NOMO-1 (cell line): ENCODE results near the gene DTNBP1.
"Not testable (repeated sequence)": the region's sequence is repeated elsewhere in the genome, so short reads cannot be mapped to it uniquely, and the experiment has no call there.

Experiments
- DNase-seq, 2 experiments: peaks; one replicate each; lab custom pipeline; 2025; ENCODE audit not compliant: unreplicated experiment in 2 of 2; lab: John Stamatoyannopoulos, UW

Gene DTNBP1

DNA sequence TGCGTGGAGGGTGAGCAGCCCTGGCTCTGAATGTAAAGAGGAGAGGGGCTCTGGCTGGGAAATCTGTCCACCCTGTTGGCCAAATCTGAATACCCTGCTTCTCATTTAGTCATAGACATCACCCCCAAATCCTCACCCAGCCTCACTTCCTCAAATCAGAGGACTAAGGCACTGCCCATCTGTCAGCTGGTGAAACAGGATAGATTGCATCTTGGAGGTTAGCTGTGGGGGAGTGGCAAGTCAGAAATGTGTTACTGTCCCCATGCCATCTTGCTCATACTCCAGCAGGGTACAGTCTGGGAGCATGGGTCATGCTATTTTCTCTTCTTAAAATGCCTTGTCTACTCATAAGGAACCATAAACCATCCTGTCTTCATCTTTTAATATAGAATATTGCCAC is 9.5 kb upstream of the DTNBP1 start:
- DNase-seq: peak; percentile 69 to 72

DNA sequence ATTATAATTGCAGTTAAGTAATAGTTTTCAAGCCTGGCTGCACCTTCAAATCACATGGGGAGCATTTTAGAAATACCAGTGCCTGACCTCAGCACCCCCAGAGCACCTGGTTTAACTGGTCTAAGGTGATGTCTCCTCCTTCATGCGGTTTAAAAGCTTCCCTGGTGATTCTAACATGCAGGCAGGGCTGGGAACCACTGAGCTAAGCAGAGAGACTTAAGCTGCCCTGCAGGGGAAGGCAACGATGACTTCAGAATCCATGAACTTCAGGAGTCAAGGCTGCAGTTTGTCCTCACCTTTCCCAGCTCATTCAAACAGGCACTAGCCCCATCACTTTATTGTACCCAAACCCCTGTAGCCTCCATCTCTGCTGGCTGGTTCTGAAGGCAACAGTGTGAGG is 6.1 kb upstream of the DTNBP1 start:
- DNase-seq: no peak

DNA sequence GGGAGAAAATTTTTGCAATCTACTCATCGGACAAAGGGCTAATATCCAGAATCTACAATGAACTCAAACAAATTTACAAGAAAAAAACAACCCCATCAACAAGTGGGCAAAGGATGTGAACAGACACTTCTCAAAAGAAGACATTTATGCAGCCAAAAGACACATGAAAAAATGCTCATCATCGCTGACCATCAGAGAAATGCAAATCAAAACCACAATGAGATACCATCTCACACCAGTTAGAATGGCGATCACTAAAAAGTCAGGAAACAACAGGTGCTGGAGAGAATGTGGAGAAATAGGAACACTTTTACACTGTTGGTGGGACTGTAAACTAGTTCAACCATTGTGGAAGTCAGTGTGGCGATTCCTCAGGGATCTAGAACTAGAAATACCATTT is 4.1 kb upstream of the DTNBP1 start:
- DNase-seq: not testable (repeated sequence)

DNA sequence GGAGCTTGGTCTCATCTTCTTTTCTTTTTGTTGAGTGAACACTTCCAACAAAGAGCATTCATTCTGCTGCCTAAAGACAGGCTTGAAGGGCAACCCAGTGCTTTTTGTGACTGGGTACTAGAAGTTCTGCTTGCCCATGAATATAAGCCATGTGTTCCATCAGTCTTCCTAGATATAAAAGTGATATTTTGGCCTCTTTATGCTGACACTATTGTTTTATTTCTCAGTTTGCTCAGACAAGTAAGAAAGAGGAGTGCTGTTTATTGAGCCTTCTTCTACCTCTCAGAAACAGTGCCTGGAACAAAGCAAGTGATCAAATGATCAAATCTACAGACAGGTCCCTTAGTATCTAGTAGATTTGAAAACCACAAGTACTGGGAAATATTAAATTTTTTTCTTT is 2.4 kb upstream of the DTNBP1 start:
- no peak for DNase-seq

DNA sequence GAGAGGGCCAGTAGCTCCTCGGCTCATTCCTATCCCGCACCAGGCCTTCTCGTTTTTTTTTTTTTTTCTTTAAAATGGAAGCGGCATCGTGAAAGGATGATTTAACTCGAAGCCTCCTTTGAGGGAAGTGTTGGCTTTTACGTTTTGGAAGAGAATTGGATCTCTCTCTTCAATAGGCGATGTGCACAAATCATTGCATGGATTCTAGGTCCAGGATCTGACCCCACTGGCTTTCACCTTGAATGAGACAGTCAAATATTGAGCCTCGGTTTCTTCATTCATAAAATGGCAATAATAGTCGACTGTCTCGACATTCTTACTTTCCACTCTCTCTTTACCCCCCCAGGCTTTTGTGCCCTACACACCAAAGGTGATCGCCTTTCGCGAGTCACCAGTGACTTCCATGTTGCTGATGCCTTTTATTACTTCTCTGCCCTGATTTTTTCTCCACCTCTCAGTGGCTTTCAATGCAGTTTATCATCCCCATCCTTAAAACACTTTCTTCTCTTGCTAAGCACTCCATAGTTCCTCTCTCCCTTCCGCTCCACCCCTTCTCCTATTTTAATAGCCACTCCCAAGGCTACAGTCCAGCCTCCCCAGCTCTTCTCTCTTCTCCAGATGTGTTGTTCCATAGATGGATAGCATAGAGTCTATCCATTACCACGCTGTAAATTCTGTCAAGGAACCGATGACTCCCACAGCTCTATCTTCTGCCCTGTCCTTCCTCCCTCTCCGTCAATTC is 473 bp upstream of the DTNBP1 start:
- DNase-seq: no peak

DNA sequence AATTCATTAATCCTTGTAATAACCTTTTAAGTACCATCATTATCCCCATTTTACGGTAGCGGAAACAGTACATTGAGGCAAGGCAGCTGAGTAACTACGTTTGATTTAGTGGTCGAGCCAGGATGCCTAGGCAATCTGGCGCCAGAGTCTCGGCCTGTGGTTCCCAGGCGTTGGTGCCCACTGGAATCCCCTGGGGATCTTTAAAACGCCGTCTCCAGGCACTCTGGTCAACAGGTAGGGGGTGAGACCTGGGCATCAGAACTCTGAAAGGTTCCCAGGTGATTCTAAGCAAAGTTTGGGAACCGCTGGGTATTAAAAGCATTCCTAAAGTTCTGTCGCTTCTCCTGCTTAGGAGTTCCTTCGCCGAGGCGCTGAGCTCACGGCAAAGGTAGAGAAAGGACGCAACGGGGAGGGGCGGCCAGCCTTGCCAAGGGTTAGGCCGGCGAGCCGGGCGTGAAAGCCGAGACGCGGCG is 939 bp downstream of the DTNBP1 start:
- peak in 1 of 2 experiments; percentile 28 for DNase-seq

DNA sequence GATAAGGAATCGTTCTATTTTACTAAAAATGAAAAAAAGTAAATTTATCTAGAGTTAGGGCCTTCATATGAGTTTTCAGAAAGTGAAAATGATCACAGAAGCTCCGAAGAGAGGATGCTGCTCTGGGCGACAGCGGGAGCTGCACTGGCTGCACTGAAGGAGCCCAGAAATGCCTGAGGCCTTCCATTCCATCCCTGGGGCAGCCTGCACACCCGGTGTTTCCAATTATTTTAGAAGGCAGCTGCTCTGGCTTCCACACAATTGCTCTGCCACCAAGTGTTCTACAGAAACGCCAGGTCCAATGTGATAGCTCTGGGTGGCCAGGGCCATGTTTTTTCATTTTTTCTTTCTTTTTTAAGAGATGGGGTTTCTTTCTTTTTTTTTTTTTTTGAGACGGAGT is 3.6 kb downstream of the DTNBP1 start:
- DNase-seq: no peak

DNA sequence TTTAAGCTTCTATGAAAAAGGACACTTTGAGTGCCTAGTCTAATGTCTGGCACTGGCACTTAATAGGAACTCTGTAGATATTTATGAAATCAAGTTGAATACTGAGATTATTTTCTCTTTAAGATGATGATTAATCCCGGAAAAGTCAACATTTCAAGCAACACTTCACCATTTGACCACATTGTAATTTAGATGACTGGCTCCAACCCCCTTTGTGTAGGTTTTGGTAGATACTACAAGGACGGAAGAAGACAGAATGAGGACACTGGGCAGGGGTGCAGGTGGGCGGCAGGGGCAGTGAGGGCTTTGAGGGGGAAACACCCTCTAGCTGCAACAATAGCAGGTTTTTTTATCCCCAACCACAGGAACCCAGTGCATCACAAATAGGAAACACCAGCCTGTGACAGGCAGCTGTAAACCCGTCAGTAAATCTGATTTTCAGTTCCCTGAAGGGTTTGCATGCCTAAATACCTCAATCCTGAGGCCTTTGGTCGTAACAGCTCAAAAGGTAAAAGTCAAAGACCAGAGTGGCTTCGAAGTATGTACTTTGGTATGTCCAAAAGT is 4.6 kb downstream of the DTNBP1 start:
- no peak for DNase-seq

DNA sequence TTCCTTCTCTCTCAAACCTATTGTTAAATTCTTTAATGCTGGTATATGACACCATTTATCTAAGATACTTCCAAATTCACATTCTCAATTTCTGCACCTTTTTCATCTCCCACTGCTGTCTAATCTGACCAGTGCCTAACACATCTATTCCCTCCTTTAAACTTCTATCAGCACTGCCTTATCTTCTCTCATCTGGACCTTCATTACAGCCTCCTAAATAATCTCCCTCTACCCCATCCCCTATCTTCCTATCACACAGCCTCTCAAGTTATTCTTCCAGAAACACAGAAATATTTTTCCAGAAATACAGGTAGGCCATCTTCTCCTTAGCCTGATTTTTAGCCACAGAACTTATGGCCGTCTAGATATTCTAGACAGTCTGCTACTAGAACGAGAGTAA is 5.5 kb downstream of the DTNBP1 start:
- no peak for DNase-seq

DNA sequence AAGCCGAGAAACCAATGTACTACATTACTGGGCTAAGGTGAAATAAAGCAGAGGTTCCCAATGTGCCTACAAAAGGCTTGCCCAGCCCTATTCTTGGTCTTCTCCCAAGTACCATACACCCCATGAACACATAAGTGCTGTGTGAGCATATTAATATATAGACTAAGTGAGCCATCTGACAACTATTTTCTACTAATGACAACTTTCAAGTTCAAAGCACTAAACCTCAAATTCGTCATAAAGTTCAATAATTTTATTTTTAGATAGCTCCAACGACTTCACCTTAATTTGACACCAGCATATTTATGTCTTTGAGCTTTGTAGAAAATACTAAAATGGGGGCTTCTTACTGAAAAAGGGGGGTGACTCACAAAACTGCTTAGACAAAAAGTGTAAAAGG is 6.7 kb downstream of the DTNBP1 start:
- no peak for DNase-seq

DNA sequence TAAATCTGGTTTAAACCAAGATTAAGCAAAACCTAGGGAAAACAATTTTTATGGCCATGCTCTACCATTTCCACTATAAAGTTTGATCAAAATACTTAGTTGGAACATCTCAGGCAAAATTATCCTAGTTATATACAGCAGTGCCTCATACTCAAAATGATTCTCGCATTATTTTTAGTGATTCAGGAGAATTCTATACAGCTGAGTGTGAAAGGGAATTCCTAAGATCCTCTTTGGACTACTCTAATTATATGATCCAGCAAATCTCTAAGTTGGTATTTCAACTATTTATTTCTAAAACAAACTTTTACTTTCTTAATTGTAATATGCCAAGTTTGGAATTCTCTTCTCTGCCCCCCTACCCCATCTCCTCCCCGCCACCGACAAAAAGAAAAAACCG is 8.6 kb downstream of the DTNBP1 start:
- no peak for DNase-seq

DNA sequence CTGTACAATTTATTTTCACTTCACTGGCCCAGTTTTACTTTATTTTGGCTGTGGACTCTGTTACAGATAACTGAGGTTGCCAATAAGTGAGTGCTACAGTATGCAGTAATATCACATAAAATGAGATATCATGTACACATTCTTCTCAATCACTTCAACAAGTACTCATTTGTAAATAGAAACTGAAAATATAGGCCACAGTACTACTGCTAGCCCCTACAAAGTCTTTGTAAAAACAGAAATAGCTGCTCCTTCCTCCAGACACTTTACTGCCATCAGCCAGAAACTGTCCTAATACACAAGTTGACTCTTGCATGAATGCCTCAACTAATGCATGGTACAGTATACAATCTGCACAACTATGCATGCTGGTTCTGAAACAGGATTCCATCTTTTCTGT is 9.2 kb downstream of the DTNBP1 start:
- no peak for DNase-seq

DNA sequence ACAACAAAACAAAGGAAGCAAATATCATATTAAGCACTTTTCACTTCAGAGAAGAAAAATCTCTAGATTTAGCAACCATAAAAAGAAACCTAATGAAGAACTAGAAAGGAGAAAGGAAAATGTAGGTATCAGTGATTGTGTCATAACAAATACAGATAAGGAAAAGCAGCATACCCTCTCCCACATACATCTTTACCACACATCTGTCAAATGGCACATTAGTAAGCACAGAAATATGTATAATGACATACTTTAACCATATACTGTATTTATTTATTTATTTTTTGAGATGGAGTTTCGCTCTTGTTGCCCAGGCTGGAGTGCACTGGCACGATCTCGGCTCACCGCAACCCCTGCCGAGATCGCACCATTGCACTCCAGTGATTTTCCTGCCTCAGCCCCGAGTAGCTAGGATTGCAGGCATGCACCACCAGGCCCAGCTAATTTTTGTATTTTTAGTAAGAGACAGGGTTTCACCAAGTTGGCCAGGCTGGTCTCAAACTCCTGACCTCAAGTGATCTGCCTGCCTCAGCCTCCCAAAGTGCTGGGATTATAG is 12.7 kb downstream of the DTNBP1 start:
- DNase-seq: not testable (repeated sequence)

DNA sequence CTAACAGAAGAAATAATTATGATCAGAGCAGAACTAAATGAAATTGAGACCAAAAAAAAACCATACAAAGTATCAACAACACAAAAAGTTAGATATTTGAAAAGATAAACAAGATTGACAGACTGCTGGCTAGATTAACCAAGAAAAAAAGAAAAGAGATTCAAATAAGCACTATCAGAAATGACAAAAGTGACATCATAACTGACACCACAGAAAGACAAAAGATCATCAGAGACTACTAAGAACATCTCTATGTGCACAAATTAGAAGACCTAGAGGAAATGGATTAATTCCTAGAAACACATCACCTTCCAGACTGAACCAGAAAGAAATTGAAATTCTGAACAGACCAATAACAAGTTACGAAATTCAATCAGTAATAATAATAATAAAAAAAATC is 17.9 kb downstream of the DTNBP1 start:
- no peak for DNase-seq

DNA sequence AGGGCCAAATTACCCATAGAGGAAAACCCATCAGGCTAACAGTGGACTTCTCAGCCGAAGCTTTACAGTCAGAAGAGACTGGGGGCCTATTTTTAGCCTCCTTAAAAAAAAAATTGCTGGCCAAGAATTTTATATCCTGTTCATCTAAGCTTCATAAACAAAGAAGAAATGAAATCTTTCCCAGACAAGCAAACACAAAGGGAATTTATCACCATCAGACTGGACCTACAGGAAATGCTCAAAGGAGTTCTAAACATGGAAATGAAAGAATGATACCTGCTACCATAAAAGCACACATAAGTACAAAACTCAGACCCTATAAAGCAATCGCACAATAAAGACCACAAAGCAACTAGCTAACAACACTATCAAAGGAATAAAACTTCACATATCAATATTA is 19.3 kb downstream of the DTNBP1 start:
- no peak for DNase-seq

DNA sequence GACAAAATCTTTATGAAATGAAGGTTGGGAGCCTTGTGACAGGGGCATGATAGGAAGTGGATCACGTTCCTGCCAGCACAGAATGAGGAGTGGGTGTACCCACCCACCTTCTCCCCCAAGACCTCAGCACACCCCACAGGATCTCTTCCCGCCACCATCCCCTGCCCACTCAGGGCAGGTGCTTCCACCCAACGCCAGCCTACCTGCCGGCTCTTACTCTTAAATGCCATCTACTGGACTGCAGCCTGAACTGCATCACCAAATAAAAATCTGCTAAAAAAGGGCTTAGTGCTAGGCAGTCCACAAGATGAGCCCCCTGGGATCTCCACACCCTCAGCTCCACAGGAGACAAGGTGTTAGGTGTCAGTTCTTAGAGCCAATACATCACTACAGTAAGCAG is 20.6 kb downstream of the DTNBP1 start:
- no peak for DNase-seq

DNA sequence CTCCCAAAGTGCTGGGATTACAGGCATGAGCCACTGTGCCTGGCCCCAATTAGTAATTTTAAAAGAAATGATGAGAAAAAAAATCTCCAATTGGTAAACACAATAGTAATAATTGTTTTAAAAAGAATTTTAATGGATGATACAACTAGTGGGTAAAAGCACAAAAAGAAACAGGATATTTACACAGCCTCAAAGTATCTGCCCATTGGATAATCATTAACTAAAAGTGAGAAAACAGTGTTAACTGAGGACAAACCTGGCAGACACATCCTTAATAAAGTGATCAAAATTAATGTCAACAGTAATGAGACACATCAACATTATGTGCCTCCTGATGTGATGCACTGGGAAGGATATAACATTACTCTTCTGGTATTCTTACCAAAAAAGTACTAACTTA is 24.5 kb downstream of the DTNBP1 start:
- DNase-seq: no peak

DNA sequence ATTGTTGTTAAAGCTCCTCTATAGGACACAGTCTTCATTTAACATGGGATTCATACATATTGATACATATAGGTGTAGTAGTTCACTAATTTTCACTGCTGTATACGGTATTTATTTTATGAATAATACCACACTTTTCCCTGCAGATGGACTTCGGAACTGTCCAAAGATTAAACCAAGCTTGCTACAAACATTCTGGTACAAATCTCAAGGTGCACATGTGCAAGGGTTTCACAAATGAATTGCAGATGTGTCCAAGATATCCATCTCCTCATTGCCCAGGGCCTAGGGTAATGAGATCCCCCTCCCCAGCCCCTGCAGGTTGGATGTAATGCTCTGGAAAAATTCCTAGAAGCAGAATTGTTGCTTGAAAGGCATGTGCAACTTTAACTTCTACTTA is 31.4 kb downstream of the DTNBP1 start:
- no peak for DNase-seq

DNA sequence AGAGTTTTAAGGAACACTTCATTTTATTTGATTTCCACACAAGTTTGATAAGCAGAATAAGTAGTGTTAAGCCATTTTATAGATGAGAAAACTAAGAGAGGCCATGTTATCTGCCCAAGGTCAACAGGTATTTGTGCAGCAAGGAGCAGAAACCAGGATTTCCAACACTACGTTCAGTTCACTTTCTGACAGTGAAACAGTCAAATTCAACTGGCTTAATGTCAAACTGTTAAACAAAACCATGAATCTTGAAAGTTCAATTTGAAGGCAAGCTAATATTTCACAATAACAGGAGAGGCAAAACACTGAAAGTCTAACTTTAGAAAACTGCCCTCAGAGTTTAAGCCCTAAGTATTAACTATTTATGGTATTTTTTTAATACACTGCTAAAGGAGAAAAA is 32.6 kb downstream of the DTNBP1 start:
- no peak for DNase-seq

DNA sequence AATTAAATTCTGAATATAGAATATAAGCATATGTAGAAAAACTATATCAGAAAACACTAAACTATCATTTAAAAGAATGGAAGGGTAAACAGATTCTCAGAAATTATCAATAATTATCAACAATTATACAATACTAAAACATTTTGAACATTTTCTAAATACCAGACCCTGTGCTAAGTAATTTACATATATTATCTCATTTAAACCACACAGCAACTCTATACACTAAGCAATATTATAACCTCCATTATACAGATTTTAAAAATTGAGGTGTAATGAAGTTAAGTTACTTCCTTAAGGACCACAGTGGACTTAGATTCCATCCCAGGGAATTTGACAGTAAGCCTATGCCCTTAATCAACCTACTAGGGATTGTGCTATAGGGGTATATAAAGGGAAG is 33.3 kb downstream of the DTNBP1 start:
- DNase-seq: no peak

DNA sequence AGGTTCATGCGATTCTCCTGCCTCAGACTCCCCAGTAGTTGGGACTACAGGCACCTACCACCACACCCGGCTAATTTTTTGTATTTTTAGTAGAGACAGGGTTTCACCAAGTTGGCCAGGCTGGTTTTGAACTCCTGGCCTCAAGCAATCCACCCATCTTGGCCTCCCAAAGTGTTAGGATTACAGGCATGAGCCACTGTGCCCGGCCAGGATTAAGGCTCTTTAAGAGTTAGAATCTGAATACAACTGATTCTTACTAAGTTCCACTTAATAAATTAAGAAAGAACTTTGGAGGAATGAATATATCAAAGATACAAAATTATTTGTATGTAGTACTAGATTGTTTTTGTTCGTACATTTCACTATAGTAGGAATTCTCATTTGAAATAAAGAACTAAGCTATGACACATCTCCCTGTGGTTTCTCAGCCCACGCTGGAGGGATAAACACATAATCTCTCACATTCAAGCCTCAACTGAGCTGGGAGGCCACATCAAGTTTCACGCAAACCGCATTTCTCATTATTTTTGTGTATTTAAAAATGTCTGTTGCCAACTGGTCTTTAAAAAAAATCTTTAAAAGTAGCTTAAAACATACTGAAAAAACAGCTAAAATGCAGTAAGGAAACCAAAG is 34.2 kb downstream of the DTNBP1 start:
- DNase-seq: no peak

DNA sequence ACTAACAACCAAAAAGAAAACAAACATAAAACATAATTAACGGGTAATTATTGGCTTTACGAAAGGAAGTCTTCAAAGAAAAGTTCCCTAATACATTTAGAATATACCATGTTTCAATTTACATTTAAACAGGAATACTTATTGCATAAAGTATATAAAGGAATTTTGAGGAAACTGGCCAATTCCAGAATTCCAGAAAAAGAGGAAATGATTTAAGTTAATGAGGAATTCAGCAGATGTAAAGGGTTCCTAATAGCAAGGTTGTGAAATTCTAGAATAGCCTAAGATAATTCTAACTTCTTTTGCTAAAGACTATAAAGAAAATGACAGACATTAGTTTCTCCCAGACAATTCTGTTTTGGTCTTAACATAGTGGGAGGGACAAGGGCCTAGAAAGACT is 35.0 kb downstream of the DTNBP1 start:
- no peak for DNase-seq
